ENCODE data around the gene APOLD1. TPM values are rescaled to one million over a fixed set of nuclear protein-coding genes. Genes with fewer than 3 reads are reported as not detected.

APOLD1 gene
- polyA plus RNA-seq, 3 donors: 0.08 to 0.21 TPM; not detected in 1

DNA sequence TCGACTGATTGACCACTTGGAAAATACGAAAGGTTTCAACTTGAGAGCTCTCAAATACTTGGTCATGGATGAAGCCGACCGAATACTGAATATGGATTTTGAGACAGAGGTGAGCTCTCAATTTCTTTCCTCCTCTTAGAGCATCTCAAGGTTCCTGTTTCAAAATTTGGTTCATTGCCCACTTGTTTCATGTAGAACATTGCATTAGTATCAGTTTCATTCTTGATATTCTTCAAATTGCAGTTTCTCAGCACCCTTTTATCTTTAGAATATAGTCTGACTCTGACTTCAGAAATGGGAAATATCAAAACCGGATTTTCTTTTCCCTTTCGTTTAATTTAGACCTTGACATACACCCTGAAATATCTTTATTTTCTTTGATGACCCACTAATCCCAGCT is 36.5 kb downstream of the APOLD1 start:
- DNase-seq: no peak
- Histone ChIP-seq H3K4me1 (ENCODE audit: control insufficient read depth in 1 of 2, insufficient read depth in 2 of 2, low read length in 2 of 2) (peaks cover 7 to 13% of the 10 kb centered on the region in 2 donors), H3K9ac (ENCODE audit: insufficient read depth, low read length, poor library complexity, severe bottlenecking) (no peak overlapping the region), H3K27ac (ENCODE audit: low read depth in 1 of 2, low read length in 2 of 2) (no peak overlapping the region), H3K36me3 (replicated peaks in 1 of 2; ENCODE audit: control insufficient read depth in 1 of 2, insufficient read depth in 2 of 2, low read length in 2 of 2) (peaks cover 68 to 81% of the 10 kb centered on the region in 2 donors), H3K4me2 (replicated peaks; ENCODE audit: extremely low read depth, low read length, poor library complexity, severe bottlenecking) (no peak overlapping the region), H3K4me3 (replicated peaks in 1 of 3; ENCODE audit: low read depth in 2 of 3, low read length in 3 of 3) (no peak overlapping the region), H2AFZ (ENCODE audit: insufficient read depth, low read depth, low read length, poor library complexity, severe bottlenecking) (no peak overlapping the region), H3K79me2 (ENCODE audit: insufficient read depth, low read length) (peaks cover 32% of the 10 kb centered on the region), H3K9me3 (replicated peaks in 1 of 2; ENCODE audit: control insufficient read depth in 1 of 2, insufficient read depth in 1 of 2, low read length in 2 of 2) (no peaks in the 10 kb centered on the region), H4K20me1 (ENCODE audit: insufficient read depth, low read length) (no peaks in the 10 kb centered on the region), H3K27me3 (ENCODE audit: control insufficient read depth in 2 of 2, insufficient read depth in 2 of 2, low read length in 2 of 2) (no peaks in the 10 kb centered on the region)
- no peak overlapping the region for H3K27ac Mint-ChIP-seq
- no CpG with 5 or more reads among the region's 6 CpGs for WGBS (ENCODE audit: insufficient coverage)
- H3K4me1 Mint-ChIP-seq: peaks cover 13% of the 10 kb centered on the region
- TF ChIP-seq, protein P1, sequence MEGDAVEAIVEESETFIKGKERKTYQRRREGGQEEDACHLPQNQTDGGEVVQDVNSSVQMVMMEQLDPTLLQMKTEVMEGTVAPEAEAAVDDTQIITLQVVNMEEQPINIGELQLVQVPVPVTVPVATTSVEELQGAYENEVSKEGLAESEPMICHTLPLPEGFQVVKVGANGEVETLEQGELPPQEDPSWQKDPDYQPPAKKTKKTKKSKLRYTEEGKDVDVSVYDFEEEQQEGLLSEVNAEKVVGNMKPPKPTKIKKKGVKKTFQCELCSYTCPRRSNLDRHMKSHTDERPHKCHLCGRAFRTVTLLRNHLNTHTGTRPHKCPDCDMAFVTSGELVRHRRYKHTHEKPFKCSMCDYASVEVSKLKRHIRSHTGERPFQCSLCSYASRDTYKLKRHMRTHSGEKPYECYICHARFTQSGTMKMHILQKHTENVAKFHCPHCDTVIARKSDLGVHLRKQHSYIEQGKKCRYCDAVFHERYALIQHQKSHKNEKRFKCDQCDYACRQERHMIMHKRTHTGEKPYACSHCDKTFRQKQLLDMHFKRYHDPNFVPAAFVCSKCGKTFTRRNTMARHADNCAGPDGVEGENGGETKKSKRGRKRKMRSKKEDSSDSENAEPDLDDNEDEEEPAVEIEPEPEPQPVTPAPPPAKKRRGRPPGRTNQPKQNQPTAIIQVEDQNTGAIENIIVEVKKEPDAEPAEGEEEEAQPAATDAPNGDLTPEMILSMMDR (IDR thresholded peaks at IDR 0.05): no peak
- H3K4me3 Mint-ChIP-seq: no peak overlapping the region
- H3K36me3 Mint-ChIP-seq: peaks cover 67 to 74% of the 10 kb centered on the region in 2 donors
- intact Hi-C loops (cut with micrococcal nuclease): no loop called here
- no peaks in the 10 kb centered on the region for H3K27me3 Mint-ChIP-seq (ENCODE audit: low read depth in 3 of 3)
- peaks cover 0 to 3% (median 0%) of the 10 kb centered on the region in 7 donors for H3K9me3 Mint-ChIP-seq

DNA sequence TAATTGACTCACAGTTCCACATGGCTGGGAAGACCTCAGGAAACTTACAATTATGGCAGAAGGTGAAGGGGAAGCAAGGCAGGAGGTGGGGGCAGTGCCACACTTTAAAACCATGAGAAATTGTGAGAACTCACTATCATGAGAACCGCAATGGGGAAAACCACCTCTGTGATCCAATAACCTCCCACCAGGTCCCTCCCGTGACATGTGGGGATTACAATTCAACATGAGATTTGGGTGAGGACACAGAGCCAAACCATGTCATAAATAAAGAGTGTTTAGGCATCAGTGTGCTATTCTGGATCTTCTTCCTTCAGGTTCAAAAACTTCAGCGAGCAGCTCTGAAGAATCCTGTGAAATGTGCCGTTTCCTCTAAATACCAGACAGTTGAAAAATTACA is 37.4 kb downstream of the APOLD1 start:
- H3K27ac ChIP-seq (ENCODE audit: low read depth in 1 of 2, low read length in 2 of 2): no peak overlapping the region
- peaks cover 0 to 3% (median 0%) of the 10 kb centered on the region in 7 donors for H3K9me3 Mint-ChIP-seq
- H3K36me3 ChIP-seq (replicated peaks in 1 of 2; ENCODE audit: control insufficient read depth in 1 of 2, insufficient read depth in 2 of 2, low read length in 2 of 2): peaks cover 77 to 90% of the 10 kb centered on the region in 2 donors
- H3K27me3 ChIP-seq (ENCODE audit: control insufficient read depth in 2 of 2, insufficient read depth in 2 of 2, low read length in 2 of 2): no peaks in the 10 kb centered on the region
- H3K4me2 ChIP-seq (replicated peaks; ENCODE audit: extremely low read depth, low read length, poor library complexity, severe bottlenecking): no peak overlapping the region
- H3K36me3 Mint-ChIP-seq: peaks cover 75 to 83% of the 10 kb centered on the region in 2 donors
- H3K4me1 Mint-ChIP-seq: peaks cover 4% of the 10 kb centered on the region
- TF ChIP-seq, protein P1 (IDR thresholded peaks at IDR 0.05): no peak
- H3K4me3 Mint-ChIP-seq: no peak overlapping the region
- H2AFZ ChIP-seq (ENCODE audit: insufficient read depth, low read depth, low read length, poor library complexity, severe bottlenecking): no peak overlapping the region
- no peak overlapping the region for H3K4me3 ChIP-seq (replicated peaks in 1 of 3; ENCODE audit: low read depth in 2 of 3, low read length in 3 of 3)
- WGBS (ENCODE audit: insufficient coverage): no CpG with 5 or more reads among the region's 4 CpGs
- H3K4me1 ChIP-seq (ENCODE audit: control insufficient read depth in 1 of 2, insufficient read depth in 2 of 2, low read length in 2 of 2): peaks cover 0 to 4% of the 10 kb centered on the region in 2 donors
- H3K79me2 ChIP-seq (ENCODE audit: insufficient read depth, low read length): peaks cover 23% of the 10 kb centered on the region
- H3K9me3 ChIP-seq (replicated peaks in 1 of 2; ENCODE audit: control insufficient read depth in 1 of 2, insufficient read depth in 1 of 2, low read length in 2 of 2): no peaks in the 10 kb centered on the region
- no peak for DNase-seq
- no peak overlapping the region for H3K27ac Mint-ChIP-seq
- no peaks in the 10 kb centered on the region for H3K27me3 Mint-ChIP-seq (ENCODE audit: low read depth in 3 of 3)
- H4K20me1 ChIP-seq (ENCODE audit: insufficient read depth, low read length): no peaks in the 10 kb centered on the region
- H3K9ac ChIP-seq (ENCODE audit: insufficient read depth, low read length, poor library complexity, severe bottlenecking): no peak overlapping the region
- intact Hi-C loops (cut with micrococcal nuclease): no loop called here
